NCI-H524 treated with DMSO at 0.1 percent for 48 hours (cell line): ENCODE data around the gene ABR.

ENCODE experiments used
- DNase-seq: peaks from one replicate; lab custom pipeline; 2025; lab: John Stamatoyannopoulos, UW

Gene ABR

GRCh38 chr17:1179818-1180742, at the start of gene ABR:
Gene ABR (minus strand): TSS chr17:1179981. CDS start chr17:1179727, 254 bp downstream.
- DNase-seq = no peak

DNA sequence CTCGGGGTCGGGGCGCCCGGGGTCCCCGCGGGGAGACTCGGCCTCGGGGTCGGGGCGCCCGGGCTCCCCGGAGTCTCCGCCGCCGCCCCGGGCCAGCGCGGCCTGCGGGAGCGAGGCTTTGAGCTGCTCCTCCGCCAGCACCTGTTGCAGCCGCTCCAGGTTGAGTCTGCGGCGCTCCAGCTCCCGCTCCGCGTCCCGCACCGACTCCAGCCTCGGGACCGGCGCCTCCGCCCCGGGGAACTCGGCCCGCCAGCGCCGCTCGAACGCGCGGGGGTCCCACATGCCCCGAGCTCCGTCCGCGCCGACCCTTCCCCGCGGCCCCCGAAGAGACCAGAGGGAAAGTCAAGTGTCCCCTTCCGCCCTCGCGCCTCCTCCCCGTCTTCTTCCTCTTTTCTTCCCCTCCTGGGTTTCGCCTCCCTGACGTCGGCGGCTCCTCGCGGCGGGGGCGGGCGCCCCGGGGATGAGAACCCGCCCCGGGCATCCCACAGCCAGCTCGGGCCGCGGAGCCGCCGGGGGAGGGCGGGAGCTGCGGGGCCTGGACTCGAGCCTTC, 49.6 kb upstream of the ABR start:
- DNase-seq = no peak

GRCh38 chr17:1228781-1229348, 49.1 kb upstream of the ABR start:
- DNase-seq = no peak

GRCh38 chr17:1227917-1228780, 48.4 kb upstream of the ABR start:
- no peak for DNase-seq

DNA sequence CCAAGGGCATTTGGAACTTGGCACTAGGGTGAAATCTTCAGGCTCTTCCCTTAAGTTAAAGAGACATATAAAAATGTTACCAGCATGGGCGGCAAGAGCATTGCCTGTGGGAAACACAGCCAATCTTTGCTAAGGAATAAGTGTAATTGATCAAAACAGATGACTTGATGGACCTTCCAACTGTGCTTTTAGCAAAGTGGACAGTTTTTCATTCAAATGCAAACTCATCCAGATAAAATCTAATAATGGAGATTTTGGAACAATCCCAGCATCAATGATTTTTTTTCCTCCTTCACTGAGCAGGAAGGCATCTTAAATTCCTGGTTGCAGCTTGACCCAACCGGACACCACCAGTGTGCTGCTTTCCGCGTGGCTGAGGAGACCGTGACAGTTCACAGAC, 47.6 kb upstream of the ABR start:
- no peak for DNase-seq

DNA sequence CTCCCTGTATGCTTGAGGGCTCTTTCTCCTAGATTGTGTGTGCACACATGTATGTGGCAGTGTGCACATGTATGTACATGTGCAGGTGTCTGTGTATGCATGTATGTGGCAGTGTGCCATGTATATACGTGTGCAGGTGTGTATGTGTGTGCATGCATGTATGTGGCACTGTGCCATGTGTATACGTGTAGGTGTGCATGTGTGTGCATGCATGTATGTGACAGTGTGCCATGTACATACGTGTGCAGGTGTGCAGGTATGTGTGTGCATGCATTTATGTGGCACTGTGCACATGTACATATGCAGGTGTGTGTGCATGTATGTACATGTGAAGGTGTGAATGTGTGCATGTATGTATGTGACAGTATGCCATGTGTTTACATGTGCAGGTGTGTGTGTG, 46.5 kb upstream of the ABR start:
- no peak for DNase-seq

GRCh38 chr17:1224330-1224729, 44.5 kb upstream of the ABR start:
- DNase-seq = no peak

GRCh38 chr17:1223662-1224061, 43.9 kb upstream of the ABR start:
- DNase-seq = no peak

DNA sequence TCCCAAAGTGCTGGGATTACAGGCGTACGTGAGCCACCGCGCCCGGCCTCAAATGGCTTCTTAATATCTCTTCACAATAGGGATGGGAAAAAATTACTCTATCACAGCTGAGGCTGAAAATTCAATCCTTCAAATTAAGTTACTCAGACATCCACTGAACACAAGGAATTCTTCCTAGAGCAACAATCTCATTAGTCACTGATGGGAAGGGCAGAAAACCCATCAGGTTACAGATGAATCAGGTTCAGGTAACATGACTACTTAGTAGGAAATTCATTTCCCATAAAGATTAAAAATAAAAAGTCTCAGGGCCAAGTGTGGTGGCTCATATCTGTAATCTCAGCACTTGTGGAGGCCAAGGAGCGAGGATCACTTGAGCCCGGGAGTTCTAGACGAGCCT, 42.5 kb upstream of the ABR start:
- no peak for DNase-seq

GRCh38 chr17:1221209-1221608, 41.4 kb upstream of the ABR start:
- DNase-seq = no peak

GRCh38 chr17:1220346-1220745, 40.6 kb upstream of the ABR start:
- no peak for DNase-seq

DNA sequence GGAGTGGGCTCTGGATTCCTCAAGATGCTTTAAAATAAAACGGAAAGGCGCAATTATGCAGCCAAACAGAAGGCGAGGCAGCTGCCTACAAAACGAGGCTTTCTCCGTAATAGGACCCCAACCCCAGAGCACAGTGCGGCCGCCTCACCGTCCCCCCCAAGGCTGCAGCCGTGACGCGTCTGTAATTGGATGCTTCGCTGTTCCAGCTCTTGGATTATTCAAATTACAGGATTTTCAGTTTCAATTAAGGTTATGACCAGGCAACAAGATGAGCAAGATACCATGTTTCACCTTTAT, 37.3 kb upstream of the ABR start:
- no peak for DNase-seq

DNA sequence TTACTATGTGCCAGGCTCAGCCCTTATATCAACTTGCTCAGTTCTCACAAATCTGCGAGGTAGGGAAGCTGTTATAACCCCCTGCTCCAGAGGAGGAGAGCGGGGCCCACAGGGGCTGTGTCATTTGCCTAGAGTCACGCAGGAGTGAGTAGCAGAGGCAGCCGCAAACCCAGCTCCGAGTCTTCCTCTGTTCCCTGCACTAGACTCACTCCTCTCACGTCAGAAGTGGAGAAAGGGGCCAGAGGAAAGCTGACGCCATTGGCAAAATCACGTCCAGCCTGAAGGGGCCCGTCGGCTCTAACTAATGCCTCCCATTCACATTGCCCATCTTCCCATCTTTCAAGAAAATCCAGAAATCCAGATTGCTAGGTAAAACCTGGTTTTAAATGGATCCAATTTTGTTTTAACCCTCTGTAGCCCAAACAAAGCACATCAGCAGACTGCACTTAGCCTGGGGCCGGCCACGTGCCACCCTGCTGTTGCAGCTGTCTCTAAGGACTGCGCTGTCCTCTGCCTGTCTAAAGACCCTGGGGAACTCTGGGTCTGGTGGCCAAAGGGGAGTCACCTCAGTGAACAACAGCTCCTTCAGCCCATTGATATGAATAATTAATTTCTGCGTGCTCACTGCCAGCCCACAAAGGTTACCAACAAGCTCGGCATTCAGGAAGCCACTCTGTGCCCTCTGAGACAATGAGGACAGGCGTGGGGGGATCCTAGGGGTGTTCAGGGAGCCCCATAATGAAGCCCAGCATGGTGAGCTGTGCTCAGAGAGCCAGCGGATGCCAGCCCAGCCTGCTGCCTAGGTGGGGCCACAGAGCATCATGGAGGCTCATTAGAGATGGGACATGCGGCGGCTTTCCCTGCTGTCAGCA, 36.7 kb upstream of the ABR start:
- DNase-seq = no peak

DNA sequence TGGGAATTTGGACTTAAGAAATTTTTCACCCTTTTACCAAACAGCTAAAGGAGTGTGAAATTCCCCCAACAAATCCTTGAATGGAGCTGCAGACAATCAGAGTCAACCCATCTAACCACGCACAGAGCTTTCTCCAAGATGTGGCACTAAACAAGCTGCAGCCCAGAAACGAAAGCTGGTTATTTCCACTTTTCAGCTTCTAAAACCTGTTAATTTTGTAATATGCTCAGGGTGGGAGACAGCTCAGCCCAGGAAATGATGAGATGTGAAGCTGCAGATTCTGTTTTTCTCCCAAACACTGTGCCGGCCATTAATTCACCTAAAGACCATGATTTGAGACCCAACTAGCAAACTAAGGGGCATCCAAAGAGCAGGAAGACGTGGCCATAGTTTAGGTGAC, 33.2 kb upstream of the ABR start:
- DNase-seq = no peak

DNA sequence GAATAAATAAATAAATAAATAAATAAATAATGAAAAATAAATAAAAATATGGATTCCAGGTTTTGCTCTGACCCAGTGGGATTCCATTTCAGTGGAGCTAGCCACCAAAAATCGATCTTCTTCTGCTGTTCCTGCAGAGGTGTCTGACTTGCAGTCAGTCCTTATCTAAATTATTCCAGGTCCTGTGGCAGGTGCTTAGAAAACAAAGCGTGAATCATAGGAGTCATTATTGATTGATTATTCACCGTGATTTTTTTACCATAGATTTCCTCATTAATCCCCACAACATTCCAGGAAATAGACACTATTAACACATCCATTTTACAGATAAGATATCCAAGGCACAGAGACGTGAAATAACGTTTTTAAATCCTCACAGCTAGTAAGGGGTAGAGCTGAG, 31.5 kb upstream of the ABR start:
- DNase-seq = no peak

- DNase-seq = no peak
These were observed 29.2 kb upstream of the ABR start for GRCh38 chr17:1208966-1209365.

GRCh38 chr17:1206026-1206777, 26.4 kb upstream of the ABR start:
- no peak for DNase-seq

- DNase-seq = no peak
These were observed 24.1 kb upstream of the ABR start for GRCh38 chr17:1203967-1204291.

DNA sequence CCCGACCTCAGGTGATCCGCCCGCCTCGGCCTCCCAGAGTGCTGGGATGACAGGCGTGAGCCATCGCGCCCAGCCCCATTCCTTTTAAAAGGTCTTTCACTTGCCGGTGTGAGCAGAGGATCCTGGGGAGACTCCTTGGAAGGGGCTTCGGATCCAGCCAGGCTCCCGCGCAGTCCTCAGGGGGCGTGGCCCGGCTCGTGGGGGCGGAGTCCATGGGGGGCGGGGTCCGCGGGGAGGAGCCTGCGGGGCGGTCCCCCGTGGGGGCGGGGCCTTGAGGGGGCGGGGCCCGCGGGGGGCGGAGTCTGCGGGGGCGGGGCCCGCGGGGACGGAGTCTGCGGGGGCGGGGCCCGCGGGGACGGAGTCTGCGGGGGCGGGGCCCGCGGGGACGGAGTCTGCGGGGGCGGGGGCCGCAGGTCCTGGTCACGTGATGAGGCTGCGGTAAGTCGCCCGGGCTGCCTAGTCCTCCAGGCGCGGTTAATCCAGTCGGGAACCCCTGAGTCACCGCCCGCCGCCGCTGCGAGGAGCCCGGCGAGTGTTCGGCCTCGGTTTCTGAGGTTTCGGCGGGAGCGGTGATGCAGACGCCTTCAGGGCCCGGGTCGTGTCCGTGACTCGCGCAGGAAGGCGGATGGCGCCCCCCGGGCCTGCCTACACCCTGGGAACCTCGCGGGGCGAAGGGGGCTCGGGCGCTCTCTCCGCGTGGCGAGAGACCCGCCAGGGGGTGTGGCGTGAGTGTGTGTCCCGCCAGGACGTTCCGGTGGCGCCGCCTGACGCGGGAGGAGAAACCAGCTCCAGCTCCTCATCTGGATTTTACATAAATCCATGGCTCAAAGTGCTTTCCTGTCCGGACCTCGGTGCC, 23.6 kb upstream of the ABR start:
- DNase-seq = no peak

GRCh38 chr17:1202291-1202690, 22.5 kb upstream of the ABR start:
- no peak for DNase-seq
